IMR-90 (cell line): ENCODE data around the gene HHIP. TPM values are rescaled to one million over a fixed set of nuclear protein-coding genes. Genes with fewer than 3 reads are reported as not detected.
A peak's percentile ranks its signal among the peaks of the same experiment; 100 is the strongest.

Experiments used
- ATAC-seq: fragments of 200-7000 bp; cut with Tn5 transposase; 2 replicates; pipeline ENCODE4 v1.9.1; 2020; ENCODE audit warnings: low read depth, mild to moderate bottlenecking, moderate library complexity
- BruUV-seq: library from RNA; stranded (reverse); fragments of 400-500 nt; replicated peaks from 2 replicates; lab custom pipeline; 2021; lab: Mats Ljungman, UMichigan
- CTCF ChIA-PET: fragments of 300-600 bp; formaldehyde crosslinking; extraction: SDS; loops from one replicate; lab custom pipeline; 2021; ENCODE audit warnings: antibody characterized with exemption; lab: Yijun Ruan, JAX
- POLR2A ChIA-PET: fragments of 300-600 bp; sonication (Branson Sonifier 250); formaldehyde crosslinking; loops from one replicate; lab custom pipeline; 2022; ENCODE audit warnings: antibody characterized with exemption; ENCODE audit not compliant: unreplicated experiment; lab: Charles Lee
- DNase-seq: peaks from one replicate; pipeline ENCODE4 v3.0.0; 2013
- H2AFZ ChIP-seq: replicated peaks from 2 replicates; pipeline ENCODE3; 2013; ENCODE audit warnings: low read length, mild to moderate bottlenecking; ENCODE audit not compliant: poor library complexity
- H2AK5ac ChIP-seq: 2 replicates; pipeline ENCODE4 v1.6.1; 2013; ENCODE audit warnings: low read depth, low read length, inconsistent platforms
- H2AK9ac ChIP-seq: replicated peaks from 2 replicates; pipeline ENCODE3; 2013; ENCODE audit warnings: mild to moderate bottlenecking, low read depth, low read length, moderate library complexity; ENCODE audit not compliant: poor library complexity
- H2BK120ac ChIP-seq: 2 replicates; pipeline ENCODE4 v1.6.1; 2013; ENCODE audit warnings: low read depth, low read length, inconsistent platforms
- H2BK15ac ChIP-seq: 3 replicates; pipeline ENCODE4 v1.6.1; 2013; ENCODE audit warnings: low read depth, low read length, inconsistent platforms
- H2BK20ac ChIP-seq: 2 replicates; pipeline ENCODE4 v1.6.1; 2013; ENCODE audit warnings: low read depth, mild to moderate bottlenecking, inconsistent platforms, low read length, moderate library complexity
- H2BK5ac ChIP-seq: 2 replicates; pipeline ENCODE4 v1.6.1; 2013; ENCODE audit warnings: mild to moderate bottlenecking, low read depth, low read length, inconsistent platforms; ENCODE audit not compliant: poor library complexity, severe bottlenecking
- H3K14ac ChIP-seq: replicated peaks from 2 replicates; pipeline ENCODE4 v1.6.1; 2013; ENCODE audit warnings: low read depth, low read length, inconsistent platforms
- H3K18ac ChIP-seq: 2 replicates; pipeline ENCODE4 v1.6.1; 2013; ENCODE audit warnings: low read depth, low read length, control low read depth
- H3K23ac ChIP-seq: 2 replicates; pipeline ENCODE4 v1.6.1; 2013; ENCODE audit warnings: low read depth, low read length, inconsistent platforms
- H3K27ac ChIP-seq: 2 replicates; pipeline ENCODE4 v1.5.1; 2013; ENCODE audit warnings: mild to moderate bottlenecking, control low read depth, low read length; ENCODE audit not compliant: insufficient read depth
- H3K27me3 ChIP-seq: 2 replicates; pipeline ENCODE4 v1.6.1; 2013; ENCODE audit warnings: low read length; ENCODE audit not compliant: control insufficient read depth, insufficient read depth
- H3K36me3 ChIP-seq: 2 replicates; pipeline ENCODE4 v1.6.1; 2013; ENCODE audit warnings: low read length, mixed read lengths; ENCODE audit not compliant: control insufficient read depth, insufficient read depth
- H3K4ac ChIP-seq: 2 replicates; pipeline ENCODE4 v1.6.1; 2013; ENCODE audit warnings: low read depth, low read length, inconsistent platforms
- H3K4me1 ChIP-seq: 2 replicates; pipeline ENCODE4 v1.6.1; 2013; ENCODE audit warnings: low read length, mixed read lengths; ENCODE audit not compliant: control insufficient read depth, insufficient read depth
- H3K4me2 ChIP-seq: 2 replicates; pipeline ENCODE4 v1.6.1; 2013; ENCODE audit warnings: low read depth, mild to moderate bottlenecking, control low read depth, low read length, moderate library complexity
- H3K4me3 ChIP-seq: 2 replicates; pipeline ENCODE4 v1.5.1; 2013; ENCODE audit warnings: low read depth, mild to moderate bottlenecking, control low read depth, low read length, moderate library complexity; ENCODE audit not compliant: insufficient read depth
- H3K56ac ChIP-seq: 2 replicates; pipeline ENCODE4 v1.6.1; 2013; ENCODE audit warnings: low read length, inconsistent platforms; ENCODE audit not compliant: insufficient read depth; ENCODE audit errors: extremely low read depth
- H3K79me1 ChIP-seq, 2 experiments: 2 replicates each; pipeline ENCODE4 v1.6.1; 2013; ENCODE audit warnings: low read length in 2 of 2, inconsistent platforms in 1 of 2, low read depth in 1 of 2
- H3K9ac ChIP-seq: 2 replicates; pipeline ENCODE4 v1.6.1; 2013; ENCODE audit warnings: low read depth, low read length, control low read depth
- H3K9me1 ChIP-seq: 2 replicates; pipeline ENCODE4 v1.6.1; 2013; ENCODE audit warnings: low read length, inconsistent platforms; ENCODE audit not compliant: insufficient read depth
- H3K9me3 ChIP-seq: 2 replicates; pipeline ENCODE4 v1.6.1; 2013; ENCODE audit warnings: low read length; ENCODE audit not compliant: control insufficient read depth, insufficient read depth
- H4K20me1 ChIP-seq: 2 replicates; pipeline ENCODE4 v1.6.1; 2013; ENCODE audit warnings: low read length, inconsistent platforms; ENCODE audit not compliant: insufficient read depth
- H4K5ac ChIP-seq: 2 replicates; pipeline ENCODE4 v1.6.1; 2013; ENCODE audit warnings: mild to moderate bottlenecking, low read depth, low read length, control low read depth
- H4K8ac ChIP-seq, 2 experiments: 2 replicates each; pipeline ENCODE4 v1.6.1; 2013; ENCODE audit warnings: low read depth in 2 of 2, low read length in 2 of 2, control low read depth in 1 of 2, inconsistent platforms in 1 of 2
- H4K91ac ChIP-seq: 2 replicates; pipeline ENCODE4 v1.6.1; 2013; ENCODE audit warnings: low read depth, low read length, inconsistent platforms; ENCODE audit not compliant: insufficient read depth
- CEBPB ChIP-seq: IDR thresholded peaks from 2 replicates; pipeline ENCODE4 v1.6.1; 2012; ENCODE audit warnings: low read depth, low read length, improper control_type of control experiment
- MXI1 ChIP-seq: IDR thresholded peaks from 2 replicates; pipeline ENCODE4 v1.6.1; 2012; ENCODE audit warnings: low read depth, mild to moderate bottlenecking, low read length, moderate library complexity, borderline replicate concordance
- NFE2L2 ChIP-seq: fragments of 150-350 bp; IDR thresholded peaks from 2 replicates; pipeline ENCODE4 v1.6.1; 2016; ENCODE audit warnings: low read depth, mild to moderate bottlenecking, low read length
- RAD21 ChIP-seq: IDR thresholded peaks from 2 replicates; pipeline ENCODE4 v1.6.1; 2012; ENCODE audit warnings: low read length, improper control_type of control experiment
- RCOR1 ChIP-seq: IDR thresholded peaks from 2 replicates; pipeline ENCODE4 v1.6.1; 2012; ENCODE audit warnings: mild to moderate bottlenecking, low read length, improper control_type of control experiment; ENCODE audit not compliant: insufficient replicate concordance
- WGBS, 2 experiments: methylation state at CpG; one replicate each; pipeline versions ENCODE4 v1.1.5 to v1.1.7; 2013; ENCODE audit warnings: missing lambda C conversion rate in 2 of 2; ENCODE audit not compliant: insufficient read length in 1 of 2; ENCODE audit errors: extremely low coverage in 2 of 2; 5-methylcytosine and 5-hydroxymethylcytosine counted together
- dilution Hi-C: fragments of 300-500 bp; cut with HindIII; formaldehyde crosslinking; loops from one replicate; pipeline ENCODE4 v1.14.3; 2018; ENCODE audit warnings: low sequenced_read_pairs; ENCODE audit not compliant: unreplicated experiment
- in situ Hi-C: fragments of 300-500 bp; cut with MboI; formaldehyde crosslinking; loops from 3 replicates; pipeline ENCODE4 v1.14.3; 2019; ENCODE audit warnings: low sequenced_read_pairs, inconsistent platforms, mixed read lengths
- intact Hi-C: fragments of 100-400 bp; cut with micrococcal nuclease; formaldehyde crosslinking; loops from 2 replicates; pipeline ENCODE4 v1.10.0; 2022
- polyA plus RNA-seq, 3 experiments: library from polyadenylated mRNA; depleted of rRNA; stranded (reverse); fragments of >200 nt; gene quantifications; 2 replicates each; pipeline ENCODE4 v1.2.3, GENCODE V29; 2012; ENCODE audit warnings: low replicate concordance in 1 of 3
- total RNA-seq: library from RNA; depleted of rRNA; stranded (reverse); fragments of >200 nt; gene quantifications from 2 replicates; pipeline ENCODE4 v1.2.3, GENCODE V29; 2012
- TF ChIP-seq, protein P1 (sequence below): fragments of 150-350 bp; IDR thresholded peaks from 2 replicates; pipeline ENCODE4 v1.6.1; 2016; ENCODE audit warnings: low read depth, mild to moderate bottlenecking, low read length, moderate library complexity, borderline replicate concordance

HHIP gene
- total and polyA plus RNA-seq, 2 of the 4 experiments (the other 2 are of a cell fraction): 6.6 to 9.6 TPM

DNA sequence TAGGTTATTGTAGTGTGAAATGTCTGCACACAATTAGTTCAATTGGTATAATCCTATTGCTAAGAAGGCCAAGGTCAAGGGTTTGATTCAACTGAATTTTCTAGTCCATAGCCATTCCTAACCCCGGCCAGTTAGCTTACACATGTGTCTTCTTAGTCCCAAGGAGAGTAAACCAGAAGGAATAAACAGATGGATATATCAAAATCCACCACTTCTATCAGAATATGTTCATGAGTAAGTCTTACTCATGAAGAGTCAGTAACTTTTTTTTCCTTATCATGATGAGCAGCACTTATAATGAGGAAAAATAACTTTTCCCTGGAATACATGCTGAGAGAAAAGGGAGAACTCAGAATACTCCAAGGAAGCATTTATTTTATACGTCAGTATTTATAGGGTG is 9.5 kb downstream of the HHIP start:
- ChIA-PET CTCF (interaction anchor here (0.6 kb wide), 1 partner anchor 40 kb away, joined by 3 read pairs; no protein-coding TSS in a partner anchor), POLR2A (no interaction called here)
- Histone ChIP-seq H4K8ac (no peak overlapping the region), H3K4me1 (peaks cover 3% of the 10 kb centered on the region; the same call in 1 of the 2 replicates), H3K14ac (no peak overlapping the region), H2AK5ac (no peak overlapping the region), H2BK5ac (no peak overlapping the region), H3K9ac (no peak overlapping the region), H4K5ac (no peak overlapping the region), H2BK20ac (no peak overlapping the region), H3K9me3 (no peaks in the 10 kb centered on the region), H3K36me3 (no peaks in the 10 kb centered on the region), H3K27me3 (no peaks in the 10 kb centered on the region), H3K4me2 (no peak overlapping the region), H3K9me1 (no peaks in the 10 kb centered on the region), H3K79me1 (no peaks in the 10 kb centered on the region), H4K91ac (no peak overlapping the region), H3K56ac (no peak overlapping the region), H3K18ac (no peak overlapping the region), H2AK9ac (no peak overlapping the region), H3K4ac (no peak overlapping the region), H2AFZ (no peak overlapping the region), H2BK120ac (no peak overlapping the region), H3K23ac (no peak overlapping the region), H3K4me3 (no peak overlapping the region), H3K27ac (no peak overlapping the region), H2BK15ac (no peak overlapping the region), H4K20me1 (no peaks in the 10 kb centered on the region)
- no peak; the same call in 1 of the 2 replicates for ATAC-seq
- no CpG with 5 or more reads among the region's 2 CpGs for WGBS, 2 experiments
- peak; percentile 74 for DNase-seq
- in situ Hi-C loops: no loop called here
- dilution Hi-C loops: no loop called here
- BruUV-seq: no TSS peak
- TF ChIP-seq CEBPB (no peak), RCOR1 (no peak), RAD21 (no peak), MXI1 (no peak), NFE2L2 (no peak)
- TF ChIP-seq, protein P1, sequence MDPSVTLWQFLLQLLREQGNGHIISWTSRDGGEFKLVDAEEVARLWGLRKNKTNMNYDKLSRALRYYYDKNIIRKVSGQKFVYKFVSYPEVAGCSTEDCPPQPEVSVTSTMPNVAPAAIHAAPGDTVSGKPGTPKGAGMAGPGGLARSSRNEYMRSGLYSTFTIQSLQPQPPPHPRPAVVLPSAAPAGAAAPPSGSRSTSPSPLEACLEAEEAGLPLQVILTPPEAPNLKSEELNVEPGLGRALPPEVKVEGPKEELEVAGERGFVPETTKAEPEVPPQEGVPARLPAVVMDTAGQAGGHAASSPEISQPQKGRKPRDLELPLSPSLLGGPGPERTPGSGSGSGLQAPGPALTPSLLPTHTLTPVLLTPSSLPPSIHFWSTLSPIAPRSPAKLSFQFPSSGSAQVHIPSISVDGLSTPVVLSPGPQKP: no peak
- intact Hi-C loops: no loop called here
